Thyroid gland (tissue), 4 donors: ENCODE results near the gene CLPX. TPM values are rescaled to one million over a fixed set of nuclear protein-coding genes. Genes with fewer than 3 reads are reported as not detected.

Experiments used
- DNase-seq, 2 donors: peaks; one replicate each; pipeline ENCODE4 v3.0.0-alpha.2; 2019
- H3K27ac ChIP-seq, 3 donors: fragments of 200-600 bp; sonication (generic); 1 replicate in 2 of 3; 2 replicates in 1 of 3; pipeline ENCODE4 v1.5.1; 2016 to 2019; ENCODE audit warnings: mild to moderate bottlenecking in 1 of 3, moderate library complexity in 1 of 3
- H3K27me3 ChIP-seq: fragments of 200-600 bp; sonication (generic); one replicate; pipeline ENCODE4 v1.5.1; 2019
- H3K36me3 ChIP-seq, 2 donors: fragments of 200-600 bp; sonication (generic); one replicate each; pipeline ENCODE4 v1.5.1; 2016 to 2019
- H3K4me1 ChIP-seq, 2 donors: fragments of 200-600 bp; sonication (generic); one replicate each; pipeline ENCODE4 v1.5.1; 2017 to 2019
- H3K4me3 ChIP-seq, 3 donors: fragments of 200-600 bp; sonication (generic); replicated peaks in 1 of 3; 1 replicate in 2 of 3; 2 replicates in 1 of 3; pipeline ENCODE4 v1.5.1; 2016; ENCODE audit warnings: mild to moderate bottlenecking in 1 of 3
- H3K9me3 ChIP-seq: fragments of 200-600 bp; sonication (generic); one replicate; pipeline ENCODE4 v1.5.1; 2017
- POLR2A ChIP-seq, 2 donors: fragments of 450-650 bp; IDR thresholded peaks; one replicate each; pipeline ENCODE4 v1.6.1; 2017; ENCODE audit warnings: antibody characterized with exemption in 2 of 2, mild to moderate bottlenecking in 2 of 2, moderate library complexity in 1 of 2
- WGBS, 2 donors: methylation state at CpG; one replicate each; pipeline ENCODE4 v1.1.5; 2017; 5-methylcytosine and 5-hydroxymethylcytosine counted together
- intact Hi-C: fragments of 100-400 bp; cut with DNase I; formaldehyde crosslinking; loops from one replicate; pipeline ENCODE4 v1.15.1; 2023
- total RNA-seq, 4 donors: library from RNA; depleted of rRNA; stranded (reverse); fragments of >200 nt; gene quantifications; one replicate each; pipeline ENCODE4 v1.2.3, GENCODE V29; 2016
- TF ChIP-seq, protein P1 (sequence below), 6 experiments: fragments of 200-600 bp in 3 of 6; fragments of 450-650 bp in 3 of 6; sonication (generic) in 3 of 6; IDR thresholded peaks; one replicate each; pipeline ENCODE4 v1.5.1; 2016 to 2019; ENCODE audit warnings: antibody characterized with exemption in 6 of 6, mild to moderate bottlenecking in 2 of 6, inconsistent platforms in 1 of 6, moderate library complexity in 1 of 6

Gene CLPX
- total RNA-seq, 4 donors from 2014 or later = 37.9 to 57.5 (median 46.4) TPM

GRCh38 chr15:65115542-65115941, 69.6 kb downstream of the CLPX start:
- Histone ChIP-seq H3K27ac (no peak overlapping the region), H3K9me3 (no peaks in the 10 kb centered on the region), H3K27me3 (no peaks in the 10 kb centered on the region), H3K4me1 (no peaks in the 10 kb centered on the region), H3K4me3 (no peak overlapping the region), H3K36me3 (peaks cover 40 to 42% of the 10 kb centered on the region in 2 donors)
- 83 to 92% methylated on average over 5 of the region's 5 CpGs for WGBS, 2 donors
- TF ChIP-seq POLR2A (IDR thresholded peaks at IDR 0.05) = no peak
- TF ChIP-seq, protein P1, sequence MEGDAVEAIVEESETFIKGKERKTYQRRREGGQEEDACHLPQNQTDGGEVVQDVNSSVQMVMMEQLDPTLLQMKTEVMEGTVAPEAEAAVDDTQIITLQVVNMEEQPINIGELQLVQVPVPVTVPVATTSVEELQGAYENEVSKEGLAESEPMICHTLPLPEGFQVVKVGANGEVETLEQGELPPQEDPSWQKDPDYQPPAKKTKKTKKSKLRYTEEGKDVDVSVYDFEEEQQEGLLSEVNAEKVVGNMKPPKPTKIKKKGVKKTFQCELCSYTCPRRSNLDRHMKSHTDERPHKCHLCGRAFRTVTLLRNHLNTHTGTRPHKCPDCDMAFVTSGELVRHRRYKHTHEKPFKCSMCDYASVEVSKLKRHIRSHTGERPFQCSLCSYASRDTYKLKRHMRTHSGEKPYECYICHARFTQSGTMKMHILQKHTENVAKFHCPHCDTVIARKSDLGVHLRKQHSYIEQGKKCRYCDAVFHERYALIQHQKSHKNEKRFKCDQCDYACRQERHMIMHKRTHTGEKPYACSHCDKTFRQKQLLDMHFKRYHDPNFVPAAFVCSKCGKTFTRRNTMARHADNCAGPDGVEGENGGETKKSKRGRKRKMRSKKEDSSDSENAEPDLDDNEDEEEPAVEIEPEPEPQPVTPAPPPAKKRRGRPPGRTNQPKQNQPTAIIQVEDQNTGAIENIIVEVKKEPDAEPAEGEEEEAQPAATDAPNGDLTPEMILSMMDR (IDR thresholded peaks at IDR 0.05) = no peak
- DNase-seq = no peak
- intact Hi-C loops = no loop called here

- WGBS, 2 donors = 93 to 95% methylated on average over 2 of the region's 2 CpGs
- TF ChIP-seq, protein P1 (IDR thresholded peaks at IDR 0.05) = no peak
- TF ChIP-seq POLR2A (IDR thresholded peaks at IDR 0.05) = no peak
- H3K4me3 ChIP-seq = no peak within 1 kb of the TSS
- no peak within 1 kb of the TSS for H3K27ac ChIP-seq
- intact Hi-C loops = no loop called here
- H3K36me3 ChIP-seq = peaks cover 40 to 42% of the 10 kb centered on the region in 2 donors
- H3K9me3 ChIP-seq = no peaks in the 10 kb centered on the region
- H3K27me3 ChIP-seq = no peaks in the 10 kb centered on the region
- H3K4me1 ChIP-seq = no peaks in the 10 kb centered on the region
- DNase-seq = no peak
Measured at GRCh38 chr15:65115086-65115485, 70.1 kb downstream of the CLPX start, which contains the start of gene UBAP1L. Gene UBAP1L, minus strand, starts transcription at chr15:65115200. Its CDS starts 8,985 bp downstream, at chr15:65106215.

DNA sequence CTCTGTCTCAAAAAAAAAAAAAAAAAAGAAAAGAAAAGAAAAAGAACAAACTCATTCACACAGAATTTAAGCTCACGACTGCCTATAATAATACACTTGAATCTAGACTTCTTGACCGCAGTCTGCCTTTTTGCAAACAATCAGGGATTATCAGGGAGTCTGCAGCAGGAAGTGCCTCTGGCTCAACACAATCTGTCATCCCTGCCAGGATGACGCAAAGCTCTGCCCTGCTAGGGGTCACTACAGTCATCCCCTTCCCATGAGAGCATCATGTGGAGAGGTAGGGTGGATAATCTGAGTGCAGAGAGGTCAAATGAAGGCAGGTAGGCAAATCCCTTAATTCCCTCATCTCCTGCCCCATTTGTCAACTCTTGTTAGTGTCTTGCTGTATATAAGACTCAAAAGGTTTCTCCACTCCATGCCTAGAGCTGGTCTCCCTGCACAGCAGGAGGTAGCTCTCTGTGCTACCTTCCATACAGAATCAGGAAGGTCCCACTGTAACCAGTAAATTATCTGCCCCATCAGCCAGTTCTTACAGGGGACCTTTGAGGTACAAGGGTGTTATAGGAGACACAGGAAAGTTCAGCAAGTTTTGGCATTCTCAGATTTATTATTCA, 74.4 kb downstream of the CLPX start:
- WGBS, 2 donors = 56 to 69% methylated on average over 3 of the region's 3 CpGs
- H3K27me3 ChIP-seq = no peaks in the 10 kb centered on the region
- no peak for TF ChIP-seq POLR2A (IDR thresholded peaks at IDR 0.05)
- TF ChIP-seq, protein P1 (IDR thresholded peaks at IDR 0.05) = no peak
- no peak overlapping the region for H3K4me3 ChIP-seq
- no peak for DNase-seq
- intact Hi-C loops = no loop called here
- H3K4me1 ChIP-seq = no peaks in the 10 kb centered on the region
- H3K9me3 ChIP-seq = no peaks in the 10 kb centered on the region
- H3K36me3 ChIP-seq = peaks cover 16 to 19% of the 10 kb centered on the region in 2 donors
- no peak overlapping the region for H3K27ac ChIP-seq

DNA sequence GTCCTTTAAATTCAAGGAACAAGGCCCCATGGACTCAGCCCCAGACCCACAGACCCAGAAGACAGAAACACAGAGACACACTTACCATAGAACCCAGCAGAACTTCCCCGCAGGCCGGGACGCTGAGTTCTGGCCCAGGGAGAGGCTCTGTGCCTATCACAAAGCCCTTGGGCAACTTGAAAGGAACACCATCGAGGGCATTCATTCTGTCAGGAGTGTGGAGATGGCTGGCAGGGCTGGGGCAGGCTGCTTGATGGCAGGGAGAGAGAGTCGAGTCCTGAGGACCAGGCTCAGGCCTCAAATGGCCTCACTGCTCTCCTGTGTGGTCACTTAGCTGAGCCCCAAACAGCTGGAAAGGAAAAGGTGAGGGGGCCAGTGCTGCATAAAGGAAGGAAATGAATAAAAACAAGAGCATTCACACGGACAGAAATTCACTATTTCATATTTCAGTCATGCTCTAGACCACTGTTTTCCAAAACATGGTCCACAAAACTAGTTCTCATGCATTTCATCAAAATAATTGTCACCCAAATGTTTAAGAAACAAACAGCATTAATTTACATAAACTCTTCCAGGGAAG, 79.0 kb downstream of the CLPX start:
- no peak overlapping the region for H3K4me3 ChIP-seq
- no peak for DNase-seq
- H3K4me1 ChIP-seq = no peaks in the 10 kb centered on the region
- intact Hi-C loops = no loop called here
- no peaks in the 10 kb centered on the region for H3K9me3 ChIP-seq
- TF ChIP-seq, protein P1 (IDR thresholded peaks at IDR 0.05) = no peak
- TF ChIP-seq POLR2A (IDR thresholded peaks at IDR 0.05) = no peak
- WGBS, 2 donors = 77 to 80% methylated on average over 5 to 6 of the region's 6 CpGs
- H3K27ac ChIP-seq = no peak overlapping the region
- H3K36me3 ChIP-seq = peaks cover 0 to 18% of the 10 kb centered on the region in 2 donors
- no peaks in the 10 kb centered on the region for H3K27me3 ChIP-seq

- no peaks in the 10 kb centered on the region for H3K4me1 ChIP-seq
- no peak for DNase-seq
- H3K27ac ChIP-seq = no peak overlapping the region
- H3K27me3 ChIP-seq = no peaks in the 10 kb centered on the region
- no peak overlapping the region for H3K4me3 ChIP-seq
- intact Hi-C loops = no loop called here
- H3K9me3 ChIP-seq = no peaks in the 10 kb centered on the region
- H3K36me3 ChIP-seq = peaks cover 5 to 21% of the 10 kb centered on the region in 2 donors
- 88% methylated on average over 5 of the region's 5 CpGs for whole genome bisulfite sequencing, 2 donors
- no peak for TF ChIP-seq POLR2A (IDR thresholded peaks at IDR 0.05)
- TF ChIP-seq, protein P1 (IDR thresholded peaks at IDR 0.05) = no peak
Measured at GRCh38 chr15:65105038-65105437, 80.1 kb downstream of the CLPX start.
